HFFc6 (cell line): ENCODE data around the gene SPTA1. TPM values are rescaled to one million over a fixed set of nuclear protein-coding genes. Genes with fewer than 3 reads are reported as not detected.

Experiments
- DNase-seq: peaks from one replicate; pipeline ENCODE4 v3.0.0-alpha.2; 2018
- H3K27ac Mint-ChIP-seq: 2 replicates; pipeline ENCODE4 v1.8.0; 2020; ENCODE audit warnings: mild to moderate bottlenecking, mixed read lengths
- H3K27me3 Mint-ChIP-seq: 2 replicates; pipeline ENCODE4 v1.8.0; 2021; ENCODE audit warnings: mild to moderate bottlenecking, moderate library complexity, mixed read lengths; ENCODE audit not compliant: insufficient read depth
- H3K36me3 Mint-ChIP-seq: 2 replicates; pipeline ENCODE4 v1.8.0; 2021; ENCODE audit warnings: low read depth, mixed read lengths
- H3K4me1 Mint-ChIP-seq: 2 replicates; pipeline ENCODE4 v1.8.0; 2020; ENCODE audit warnings: low read depth, mixed read lengths
- H3K4me3 Mint-ChIP-seq: 2 replicates; pipeline ENCODE4 v1.8.0; 2020; ENCODE audit warnings: mild to moderate bottlenecking, moderate library complexity, mixed read lengths
- H3K9me3 Mint-ChIP-seq: 2 replicates; pipeline ENCODE4 v1.8.0; 2020; ENCODE audit warnings: mild to moderate bottlenecking, mixed read lengths
- CTCF ChIP-seq: fragments of 200-600 bp; sonication (generic); IDR thresholded peaks from 2 replicates; pipeline ENCODE4 v1.5.0; 2021; ENCODE audit warnings: antibody characterized with exemption, mild to moderate bottlenecking
- total RNA-seq, 6 experiments: library from RNA; stranded (reverse); fragmentation: NEBNext Ultra II Directional; extraction: Animal tissue kit (Norgen Biotek cat#: 25700); gene quantifications; 2 replicates in 1 of 6; 3 replicates in 5 of 6; pipeline ENCODE4 v1.2.3, GENCODE V29; 2021

Gene SPTA1
- total RNA-seq, 6 experiments from 2014 or later, result not detected

GRCh38 chr1:158666037-158666436 is 20.5 kb downstream of the SPTA1 start:
- Mint-ChIP-seq H3K4me1 (no peaks in the 10 kb centered on the region), H3K36me3 (no peaks in the 10 kb centered on the region), H3K27ac (no peak overlapping the region), H3K27me3 (no peaks in the 10 kb centered on the region), H3K4me3 (no peak overlapping the region), H3K9me3 (peaks cover 10% of the 10 kb centered on the region)
- no peak for TF ChIP-seq CTCF
- DNase-seq, result no peak

- Mint-ChIP-seq H3K9me3 (peaks cover 15% of the 10 kb centered on the region), H3K36me3 (no peaks in the 10 kb centered on the region), H3K27me3 (peaks cover 3% of the 10 kb centered on the region), H3K4me3 (no peak overlapping the region), H3K4me1 (peaks cover 11% of the 10 kb centered on the region; the same call in 1 of the 2 replicates), H3K27ac (no peak overlapping the region)
- TF ChIP-seq CTCF, result no peak
- no peak for DNase-seq
Measured at GRCh38 chr1:158654571-158654970, 31.9 kb downstream of the SPTA1 start.

- TF ChIP-seq CTCF, result no peak
- Mint-ChIP-seq H3K27ac (no peak overlapping the region), H3K27me3 (peaks cover 3% of the 10 kb centered on the region), H3K4me3 (no peak overlapping the region), H3K36me3 (no peaks in the 10 kb centered on the region), H3K4me1 (peaks cover 11% of the 10 kb centered on the region; the same call in 1 of the 2 replicates), H3K9me3 (peaks cover 15% of the 10 kb centered on the region)
- no peak for DNase-seq
Measured at GRCh38 chr1:158654086-158654485, 32.4 kb downstream of the SPTA1 start.

GRCh38 chr1:158652721-158653334 is 33.7 kb downstream of the SPTA1 start:
- Mint-ChIP-seq H3K27me3 (peaks cover 3% of the 10 kb centered on the region), H3K4me1 (peaks cover 11% of the 10 kb centered on the region; the same call in 1 of the 2 replicates), H3K36me3 (no peaks in the 10 kb centered on the region), H3K27ac (no peak overlapping the region), H3K9me3 (peaks cover 5% of the 10 kb centered on the region; the same call in 1 of the 2 replicates), H3K4me3 (peak overlapping the region; percentile 81)
- no peak for TF ChIP-seq CTCF
- DNase-seq, result no peak

- DNase-seq, result no peak
- H3K36me3 Mint-ChIP-seq, result no peaks in the 10 kb centered on the region
- no peaks in the 10 kb centered on the region for H3K27me3 Mint-ChIP-seq
- TF ChIP-seq CTCF, result no peak; the same call in 1 of the 2 replicates
- H3K9me3 Mint-ChIP-seq, result no peaks in the 10 kb centered on the region; the same call in none of the 2 replicates
- no peak overlapping the region for H3K27ac Mint-ChIP-seq
- H3K4me3 Mint-ChIP-seq, result no peak overlapping the region
- H3K4me1 Mint-ChIP-seq, result peaks cover 11% of the 10 kb centered on the region; the same call in 1 of the 2 replicates
Measured at GRCh38 chr1:158649052-158649451, 37.5 kb downstream of the SPTA1 start.
